ENCODE results near the gene ARVCF.

The ARVCF gene

DNA sequence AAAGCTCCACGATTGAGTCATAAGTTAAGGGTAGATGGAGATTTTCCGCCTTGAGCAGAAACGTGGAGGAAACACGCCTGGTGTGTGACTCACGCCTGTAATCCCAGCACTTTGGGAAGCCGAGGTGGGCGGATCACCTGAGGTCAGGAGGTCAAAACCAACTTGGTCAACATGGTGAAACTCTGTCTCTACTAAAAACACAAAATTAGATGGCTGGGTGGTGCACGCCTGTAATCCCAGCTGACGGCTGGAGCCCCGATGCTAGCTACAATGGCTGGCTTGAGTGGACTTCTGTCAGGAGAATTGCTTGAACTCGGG lies 46.1 kb upstream of the ARVCF start:
- DNase-seq (ENCODE audit: low read depth) = peak; percentile 55
- TF ChIP-seq, protein P1, sequence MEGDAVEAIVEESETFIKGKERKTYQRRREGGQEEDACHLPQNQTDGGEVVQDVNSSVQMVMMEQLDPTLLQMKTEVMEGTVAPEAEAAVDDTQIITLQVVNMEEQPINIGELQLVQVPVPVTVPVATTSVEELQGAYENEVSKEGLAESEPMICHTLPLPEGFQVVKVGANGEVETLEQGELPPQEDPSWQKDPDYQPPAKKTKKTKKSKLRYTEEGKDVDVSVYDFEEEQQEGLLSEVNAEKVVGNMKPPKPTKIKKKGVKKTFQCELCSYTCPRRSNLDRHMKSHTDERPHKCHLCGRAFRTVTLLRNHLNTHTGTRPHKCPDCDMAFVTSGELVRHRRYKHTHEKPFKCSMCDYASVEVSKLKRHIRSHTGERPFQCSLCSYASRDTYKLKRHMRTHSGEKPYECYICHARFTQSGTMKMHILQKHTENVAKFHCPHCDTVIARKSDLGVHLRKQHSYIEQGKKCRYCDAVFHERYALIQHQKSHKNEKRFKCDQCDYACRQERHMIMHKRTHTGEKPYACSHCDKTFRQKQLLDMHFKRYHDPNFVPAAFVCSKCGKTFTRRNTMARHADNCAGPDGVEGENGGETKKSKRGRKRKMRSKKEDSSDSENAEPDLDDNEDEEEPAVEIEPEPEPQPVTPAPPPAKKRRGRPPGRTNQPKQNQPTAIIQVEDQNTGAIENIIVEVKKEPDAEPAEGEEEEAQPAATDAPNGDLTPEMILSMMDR (IDR thresholded peaks at IDR 0.05; ENCODE audit: low read length, missing control alignments) = no peak
- H3K4me3 ChIP-seq (replicated peaks; ENCODE audit: low read depth, low read length) = no peak overlapping the region

DNA sequence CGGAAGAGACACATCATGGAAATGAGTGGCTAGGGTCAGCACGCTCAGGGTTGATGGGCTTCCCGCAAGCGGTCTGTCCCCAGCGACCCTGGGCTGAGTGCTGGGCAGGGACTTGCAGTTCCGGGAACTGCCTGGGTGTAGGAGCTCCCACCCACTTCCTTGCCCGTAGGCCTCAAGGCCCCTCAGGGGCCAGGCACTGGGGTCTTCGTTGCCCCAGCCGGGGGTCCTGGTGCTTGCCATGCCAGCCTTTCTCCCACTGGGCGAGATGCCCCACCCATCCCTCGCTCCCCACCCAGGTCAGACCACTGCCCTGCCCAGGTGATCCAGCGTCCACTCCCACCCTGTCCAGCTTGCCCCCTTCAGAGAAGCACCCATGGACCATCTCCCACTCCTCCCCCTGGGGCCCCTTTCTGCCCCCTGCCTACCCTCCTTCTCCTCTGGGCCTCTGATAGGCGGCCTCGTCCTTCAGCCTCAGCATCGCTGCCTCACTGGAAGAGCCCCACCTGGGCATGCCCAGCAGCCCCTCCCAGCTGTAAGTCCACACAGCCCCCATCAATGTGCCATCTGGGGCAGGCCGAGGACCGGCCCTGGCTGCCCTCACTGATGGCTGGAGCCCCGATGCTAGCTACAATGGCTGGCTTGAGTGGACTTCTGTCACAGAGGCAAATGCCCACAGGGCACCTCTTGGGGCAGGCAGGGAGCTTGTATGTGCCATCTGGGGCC lies 45.6 kb upstream of the ARVCF start:
- no peak for DNase-seq (ENCODE audit: low read depth)
- no peak overlapping the region for H3K4me3 ChIP-seq (replicated peaks; ENCODE audit: low read depth, low read length)
- TF ChIP-seq, protein P1 (IDR thresholded peaks at IDR 0.05; ENCODE audit: low read length, missing control alignments) = no peak

DNA sequence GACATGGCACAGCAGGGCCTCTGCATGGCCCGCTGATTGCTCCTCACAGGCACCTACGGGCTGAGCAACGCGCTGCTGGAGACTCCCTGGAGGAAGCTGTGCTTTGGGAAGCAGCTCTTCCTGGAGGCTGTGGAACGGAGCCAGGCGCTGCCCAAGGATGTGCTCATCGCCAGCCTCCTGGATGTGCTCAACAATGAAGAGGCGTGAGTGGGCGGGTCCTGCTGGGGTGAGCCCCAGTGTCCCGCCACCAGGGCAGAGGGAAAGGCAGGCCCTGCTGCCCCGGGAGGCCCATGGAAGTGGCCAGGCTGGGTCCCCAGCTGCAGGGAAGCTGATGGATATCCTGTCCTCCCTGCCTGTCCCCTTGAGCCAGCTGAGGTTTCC lies 44.8 kb upstream of the ARVCF start:
- peak; percentile 56 for DNase-seq (ENCODE audit: low read depth)
- TF ChIP-seq, protein P1 (IDR thresholded peaks at IDR 0.05; ENCODE audit: low read length, missing control alignments) = no peak
- H3K4me3 ChIP-seq (replicated peaks; ENCODE audit: low read depth, low read length) = no peak overlapping the region

DNA sequence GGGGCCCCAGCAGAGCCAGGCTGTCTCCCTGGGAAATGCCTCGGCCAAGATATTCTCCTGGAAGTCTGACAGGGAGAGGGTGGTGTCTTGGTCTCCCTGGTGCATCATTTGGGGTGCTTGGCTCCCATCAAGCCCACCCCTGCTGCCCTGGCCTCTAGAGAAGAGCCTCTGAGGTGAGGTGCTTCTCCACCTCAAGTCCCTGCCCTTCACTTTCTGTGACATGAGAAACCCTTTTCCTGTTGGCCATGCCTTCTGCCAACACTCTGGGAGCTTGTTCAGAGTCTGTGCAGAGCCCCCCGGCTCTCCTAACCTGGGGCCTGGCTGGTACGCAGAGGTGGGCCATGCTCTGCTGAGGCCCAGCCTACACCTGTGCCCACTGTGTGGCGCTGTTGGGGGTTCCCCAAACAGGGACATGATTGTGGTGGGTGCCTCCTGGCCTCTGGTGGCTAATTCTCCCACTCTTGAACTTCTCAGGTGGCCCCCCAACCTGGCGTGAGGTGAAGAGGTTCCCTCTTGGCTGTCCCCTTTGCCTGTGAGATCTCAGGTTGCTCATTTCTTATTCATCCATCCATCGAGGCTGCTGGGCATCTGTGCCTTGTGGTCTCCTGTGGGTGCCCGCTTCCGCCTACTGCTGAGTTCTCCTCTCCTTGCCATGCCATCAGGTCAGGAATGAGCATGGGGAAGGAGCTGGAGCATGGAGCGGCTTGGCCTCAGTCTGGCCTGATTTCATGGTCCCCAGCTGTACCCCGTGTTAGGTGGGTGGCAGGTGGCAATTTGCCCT lies 44.3 kb upstream of the ARVCF start:
- DNase-seq (ENCODE audit: low read depth) = no peak
- TF ChIP-seq, protein P1 (IDR thresholded peaks at IDR 0.05; ENCODE audit: low read length, missing control alignments) = no peak
- H3K4me3 ChIP-seq (replicated peaks; ENCODE audit: low read depth, low read length) = no peak overlapping the region

DNA sequence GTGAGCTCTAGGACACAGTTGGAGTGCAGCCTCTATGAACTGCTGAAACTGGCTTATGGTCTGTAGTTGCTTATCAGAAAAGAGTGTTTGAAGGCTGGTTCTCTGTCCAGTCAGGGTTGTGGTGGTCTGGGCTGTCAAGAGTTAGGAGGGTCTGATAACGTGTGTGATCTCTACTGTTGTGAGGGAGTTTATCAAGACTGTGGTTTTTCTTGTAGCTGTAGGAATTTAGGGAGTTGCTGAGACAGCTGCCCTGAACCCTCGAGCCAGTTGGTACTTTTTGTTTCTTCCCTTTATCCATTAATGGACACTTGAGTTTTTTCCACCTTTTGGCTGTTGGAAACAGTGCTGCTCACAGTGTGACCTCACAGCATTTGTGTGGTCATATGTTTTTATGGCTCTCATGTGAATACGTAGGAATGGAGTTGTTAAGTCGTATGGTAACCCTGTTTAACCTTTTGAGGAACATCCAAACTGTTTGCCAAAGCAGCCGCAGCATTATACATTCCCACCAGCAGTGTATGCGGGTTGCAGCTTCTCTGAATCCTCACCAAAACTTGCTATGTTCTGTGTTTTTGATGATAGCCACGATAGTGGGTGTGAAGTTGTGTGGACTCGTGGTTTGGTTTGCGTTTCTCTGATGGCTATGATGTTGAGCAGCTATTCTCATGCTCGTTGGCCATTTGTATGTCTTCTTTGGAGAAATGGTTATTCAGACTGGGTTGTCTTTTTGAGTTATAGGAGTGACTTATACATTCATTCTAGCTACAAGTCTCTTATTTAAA lies 42.6 kb upstream of the ARVCF start:
- TF ChIP-seq, protein P1 (IDR thresholded peaks at IDR 0.05; ENCODE audit: low read length, missing control alignments) = no peak
- H3K4me3 ChIP-seq (replicated peaks; ENCODE audit: low read depth, low read length) = no peak overlapping the region
- DNase-seq (ENCODE audit: low read depth) = peak; percentile 14

DNA sequence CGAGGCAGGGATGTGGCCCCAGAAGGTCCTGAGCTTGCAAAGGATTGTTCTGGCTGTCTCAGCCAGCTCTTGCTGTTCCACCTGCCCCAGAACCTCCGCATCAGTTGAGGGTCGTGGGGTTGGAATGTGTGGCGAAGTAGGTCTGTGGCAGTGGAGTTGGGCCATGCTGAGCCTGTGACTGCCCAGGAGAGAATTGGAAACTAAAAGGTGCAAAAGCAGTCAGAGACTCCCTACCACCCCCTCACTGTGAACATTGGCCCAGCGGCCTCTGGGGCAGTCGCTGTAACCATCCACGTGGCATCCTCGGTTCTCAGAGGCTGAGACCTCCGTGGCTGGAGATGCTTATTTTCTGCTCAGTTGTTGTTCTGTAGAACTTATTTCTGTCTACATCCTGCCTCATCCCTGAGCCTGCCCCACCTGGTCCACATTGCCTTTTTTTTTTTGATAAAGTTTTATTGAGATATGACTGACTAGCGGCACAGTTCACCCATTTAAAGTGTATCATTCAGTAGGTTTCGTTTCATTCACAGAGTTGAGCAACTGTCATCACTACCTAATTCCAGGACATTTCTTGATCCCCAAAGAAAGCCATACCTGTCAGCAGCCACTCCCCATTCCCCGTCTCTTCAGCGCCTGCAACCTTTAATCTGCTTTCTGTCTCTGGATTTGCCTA lies 41.1 kb upstream of the ARVCF start:
- DNase-seq (ENCODE audit: low read depth) = no peak
- TF ChIP-seq, protein P1 (IDR thresholded peaks at IDR 0.05; ENCODE audit: low read length, missing control alignments) = no peak
- H3K4me3 ChIP-seq (replicated peaks; ENCODE audit: low read depth, low read length) = no peak overlapping the region
